GM12875 (cell line): ENCODE data around the gene BASP1.

ENCODE experiments used
- H3K4me3 ChIP-seq: one replicate; pipeline ENCODE4 v1.5.1; 2011; ENCODE audit warnings: low read depth, low read length, control low read depth
- TF ChIP-seq, protein P1 (sequence below): IDR thresholded peaks from 2 replicates; pipeline ENCODE4 v1.5.1; 2011; ENCODE audit warnings: low read depth, mild to moderate bottlenecking, control low read depth, inconsistent platforms, low read length, moderate library complexity, borderline replicate concordance; ENCODE audit not compliant: insufficient read depth

Gene BASP1

DNA sequence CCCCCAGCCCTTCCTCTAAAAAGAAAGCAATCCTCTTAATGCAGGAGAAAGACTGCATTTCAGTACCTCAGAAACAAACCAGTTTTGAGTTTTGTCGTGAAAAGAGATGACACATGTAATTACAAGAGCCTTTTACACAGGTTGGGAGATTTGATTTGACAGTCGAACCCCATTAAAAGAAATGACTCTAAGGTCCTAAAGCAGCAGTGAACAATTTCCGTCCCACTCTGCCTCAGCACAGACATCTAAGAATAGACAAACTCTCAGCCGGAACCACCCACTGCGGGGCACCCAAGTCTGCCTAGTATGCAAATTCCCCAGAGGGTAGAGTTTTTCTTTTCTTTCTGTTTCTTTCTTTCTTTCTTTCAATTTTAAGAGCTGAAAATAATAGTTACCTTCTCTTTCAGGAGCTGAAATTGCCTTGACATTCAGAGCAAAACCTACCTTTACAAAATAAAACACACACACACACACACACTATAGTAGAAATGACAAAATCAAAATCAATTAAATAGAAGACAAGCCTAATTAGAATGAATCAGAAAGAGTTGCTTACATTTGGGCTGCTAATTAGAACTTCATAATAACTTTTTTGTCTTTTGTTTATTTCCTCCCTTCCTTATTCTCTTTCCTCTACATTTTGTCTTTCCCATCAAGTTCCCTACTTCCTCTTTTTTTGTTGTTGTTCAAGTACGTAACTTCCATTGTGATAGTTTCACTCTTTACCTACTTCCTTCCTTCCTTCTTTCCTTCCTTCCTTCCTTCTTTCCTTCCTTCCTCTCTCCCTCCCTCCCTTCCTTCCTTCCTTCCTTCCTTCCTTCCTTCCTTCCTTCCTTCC is 65.1 kb downstream of the BASP1 start:
- H3K4me3 ChIP-seq, result peak overlapping the region; percentile 15
- TF ChIP-seq, protein P1, sequence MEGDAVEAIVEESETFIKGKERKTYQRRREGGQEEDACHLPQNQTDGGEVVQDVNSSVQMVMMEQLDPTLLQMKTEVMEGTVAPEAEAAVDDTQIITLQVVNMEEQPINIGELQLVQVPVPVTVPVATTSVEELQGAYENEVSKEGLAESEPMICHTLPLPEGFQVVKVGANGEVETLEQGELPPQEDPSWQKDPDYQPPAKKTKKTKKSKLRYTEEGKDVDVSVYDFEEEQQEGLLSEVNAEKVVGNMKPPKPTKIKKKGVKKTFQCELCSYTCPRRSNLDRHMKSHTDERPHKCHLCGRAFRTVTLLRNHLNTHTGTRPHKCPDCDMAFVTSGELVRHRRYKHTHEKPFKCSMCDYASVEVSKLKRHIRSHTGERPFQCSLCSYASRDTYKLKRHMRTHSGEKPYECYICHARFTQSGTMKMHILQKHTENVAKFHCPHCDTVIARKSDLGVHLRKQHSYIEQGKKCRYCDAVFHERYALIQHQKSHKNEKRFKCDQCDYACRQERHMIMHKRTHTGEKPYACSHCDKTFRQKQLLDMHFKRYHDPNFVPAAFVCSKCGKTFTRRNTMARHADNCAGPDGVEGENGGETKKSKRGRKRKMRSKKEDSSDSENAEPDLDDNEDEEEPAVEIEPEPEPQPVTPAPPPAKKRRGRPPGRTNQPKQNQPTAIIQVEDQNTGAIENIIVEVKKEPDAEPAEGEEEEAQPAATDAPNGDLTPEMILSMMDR, result no peak

- no peak overlapping the region for H3K4me3 ChIP-seq
- TF ChIP-seq, protein P1, result no peak
Observed at GRCh38 chr5:17283121-17283415, 65.6 kb downstream of the BASP1 start.

DNA sequence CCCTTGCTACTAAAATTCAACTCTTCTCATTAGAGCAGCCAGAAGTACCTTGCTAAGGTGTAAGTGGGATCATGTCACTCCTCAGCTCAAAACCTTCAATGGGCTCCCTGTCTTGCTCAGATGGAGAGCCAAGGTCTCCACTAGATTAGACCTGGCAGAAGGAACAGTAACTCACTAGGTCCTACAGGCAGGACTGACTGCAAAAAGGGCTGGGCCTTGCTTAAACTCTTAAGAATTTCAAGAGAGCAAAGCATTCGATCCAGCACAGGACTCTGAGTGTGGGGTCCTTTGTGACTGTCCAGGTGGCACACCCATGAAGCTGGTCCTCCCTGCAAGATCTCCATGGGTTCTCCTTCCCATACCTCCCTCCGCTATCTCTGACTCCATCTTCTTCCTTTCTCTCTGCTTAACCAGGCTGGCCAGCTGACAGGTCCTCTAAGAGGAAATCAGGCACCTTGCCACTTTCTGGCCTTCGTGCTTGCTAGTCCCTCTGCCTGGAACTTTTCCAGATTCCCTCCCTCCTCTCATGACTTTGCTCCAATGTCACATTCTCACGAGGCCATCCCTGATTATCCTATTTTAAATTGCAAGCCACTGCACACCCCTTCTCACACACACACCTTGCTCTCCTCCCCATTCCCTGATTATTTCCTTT is 70.2 kb downstream of the BASP1 start:
- no peak overlapping the region for H3K4me3 ChIP-seq
- TF ChIP-seq, protein P1, result no peak

GRCh38 chr5:17288570-17288969 is 71.1 kb downstream of the BASP1 start:
- no peak overlapping the region for H3K4me3 ChIP-seq
- TF ChIP-seq, protein P1, result no peak

DNA sequence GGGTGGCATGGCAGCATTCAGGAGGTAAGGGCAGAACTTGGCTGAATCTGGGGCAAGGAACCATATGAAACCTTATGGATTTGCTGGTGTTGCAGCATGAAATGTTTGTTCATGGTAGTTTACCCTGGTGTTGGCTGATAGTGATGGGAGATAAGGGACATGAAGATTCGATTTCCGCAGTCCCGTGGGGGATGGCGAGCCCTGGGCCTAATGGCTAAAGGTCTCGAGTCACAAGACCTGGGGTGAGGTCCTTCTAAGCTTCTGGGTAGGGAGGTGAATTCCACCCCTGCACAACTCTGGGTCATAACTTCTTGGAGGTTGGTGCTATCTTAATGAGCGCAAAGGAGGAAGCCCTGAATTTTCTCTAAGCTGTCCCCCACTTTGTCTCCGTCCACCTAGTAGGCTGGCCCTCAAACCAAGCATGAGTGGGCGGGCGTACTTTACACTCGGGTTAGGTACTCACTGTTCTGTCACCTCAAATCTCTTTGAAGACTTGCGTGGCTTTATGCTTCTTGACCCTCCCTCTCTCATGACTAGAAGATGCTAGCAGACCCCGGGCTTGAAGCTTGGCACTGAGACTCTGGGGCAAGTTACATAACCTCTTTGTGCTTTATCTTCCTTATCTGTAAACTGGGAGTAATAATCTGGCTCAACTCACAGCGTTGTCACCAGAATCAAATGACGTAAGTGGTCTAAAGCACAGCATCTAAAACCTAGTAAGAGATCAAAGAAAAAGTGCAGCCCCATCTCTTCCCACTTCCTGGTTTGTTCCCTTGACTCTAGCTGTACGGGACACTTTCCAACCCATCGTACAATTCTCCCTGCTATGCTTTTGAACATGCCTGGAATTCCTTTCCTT is 72.5 kb downstream of the BASP1 start:
- TF ChIP-seq, protein P1, result no peak
- H3K4me3 ChIP-seq, result no peak overlapping the region

- TF ChIP-seq, protein P1, result no peak
- H3K4me3 ChIP-seq, result no peak overlapping the region
Observed at GRCh38 chr5:17290540-17290974, 73.1 kb downstream of the BASP1 start.
